Loucy (cell line): ENCODE data around the gene LMNTD1.

Experiments
- H2AFZ ChIP-seq: fragments of 200-600 bp; sonication (generic); 2 replicates; pipeline ENCODE4 v1.6.0; 2016; ENCODE audit warnings: antibody characterized with exemption, mild to moderate bottlenecking, low read length, moderate library complexity
- H3F3A ChIP-seq: fragments of 200-600 bp; 2 replicates; pipeline ENCODE4 v1.6.0; 2016; ENCODE audit warnings: antibody characterized with exemption, low read depth, mild to moderate bottlenecking
- H3K27me3 ChIP-seq: fragments of 200-600 bp; sonication (generic); 2 replicates; pipeline ENCODE4 v1.6.1; 2014; ENCODE audit warnings: low read length, mild to moderate bottlenecking; ENCODE audit not compliant: insufficient read depth, poor library complexity, severe bottlenecking
- H3K36me3 ChIP-seq: fragments of 200-600 bp; sonication (generic); 2 replicates; pipeline ENCODE4 v1.6.1; 2016; ENCODE audit warnings: low read length; ENCODE audit not compliant: insufficient read depth
- H3K4me1 ChIP-seq: fragments of 200-600 bp; sonication (generic); 2 replicates; pipeline ENCODE4 v1.5.1; 2014; ENCODE audit warnings: low read length, mild to moderate bottlenecking; ENCODE audit not compliant: insufficient read depth, poor library complexity, severe bottlenecking
- H3K4me2 ChIP-seq: fragments of 200-600 bp; sonication (generic); 2 replicates; pipeline ENCODE4 v1.6.0; 2014; ENCODE audit warnings: antibody characterized with exemption, low read length, low read depth, mild to moderate bottlenecking; ENCODE audit not compliant: poor library complexity, severe bottlenecking
- H3K4me3 ChIP-seq: fragments of 200-600 bp; sonication (generic); 2 replicates; pipeline ENCODE4 v1.5.1; 2014; ENCODE audit warnings: low read length, mild to moderate bottlenecking, mixed read lengths; ENCODE audit not compliant: poor library complexity, severe bottlenecking
- H3K79me2 ChIP-seq: fragments of 200-600 bp; sonication (generic); 2 replicates; pipeline ENCODE4 v1.6.1; 2014; ENCODE audit warnings: low read length; ENCODE audit not compliant: insufficient read depth
- H3K9ac ChIP-seq: fragments of 200-600 bp; sonication (generic); 2 replicates; pipeline ENCODE4 v1.6.0; 2014; ENCODE audit warnings: mild to moderate bottlenecking, low read depth, low read length, moderate library complexity; ENCODE audit not compliant: poor library complexity, severe bottlenecking
- H3K9me2 ChIP-seq: fragments of 200-600 bp; sonication (generic); replicated peaks from 2 replicates; pipeline ENCODE4 v1.6.1; 2016; ENCODE audit warnings: low read depth, low read length, mixed read lengths
- H3K9me3 ChIP-seq: fragments of 200-600 bp; sonication (generic); 2 replicates; pipeline ENCODE4 v1.6.1; 2014; ENCODE audit warnings: mild to moderate bottlenecking, antibody characterized with exemption, low read length, low read depth; ENCODE audit not compliant: insufficient read depth
- H4K20me1 ChIP-seq: fragments of 200-600 bp; sonication (generic); 2 replicates; pipeline ENCODE4 v1.6.0; 2014; ENCODE audit warnings: antibody characterized with exemption, low read length, mild to moderate bottlenecking; ENCODE audit not compliant: insufficient read depth, poor library complexity, severe bottlenecking
- CTCF ChIP-seq: fragments of 200-600 bp; sonication (generic); conservative IDR thresholded peaks from 2 replicates; pipeline ENCODE4 v1.5.1; 2014; ENCODE audit warnings: mild to moderate bottlenecking, antibody characterized with exemption, low read length
- EZH2phosphoT487 ChIP-seq: fragments of 200-600 bp; IDR thresholded peaks from 2 replicates; pipeline ENCODE4 v1.6.1; 2018; ENCODE audit warnings: antibody characterized with exemption, mild to moderate bottlenecking, moderate library complexity, borderline replicate concordance

Gene LMNTD1

GRCh38 chr12:25584596-25584995 is 31.5 kb upstream of the LMNTD1 start:
- TF ChIP-seq EZH2phosphoT487 = no peak
- TF ChIP-seq CTCF = no peak
- Histone ChIP-seq H3K9me2 (no peaks in the 10 kb centered on the region), H2AFZ (no peak overlapping the region), H4K20me1 (no peaks in the 10 kb centered on the region), H3K4me1 (peaks cover 5% of the 10 kb centered on the region), H3K4me2 (no peak overlapping the region), H3K79me2 (no peaks in the 10 kb centered on the region), H3K27me3 (no peaks in the 10 kb centered on the region), H3K9ac (no peak overlapping the region), H3K36me3 (no peaks in the 10 kb centered on the region), H3K4me3 (no peak overlapping the region), H3F3A (no peaks in the 10 kb centered on the region), H3K9me3 (peaks cover 8% of the 10 kb centered on the region; the same call in 1 of the 2 replicates)

GRCh38 chr12:25583545-25583944 is 30.5 kb upstream of the LMNTD1 start:
- H3K27me3 ChIP-seq = no peaks in the 10 kb centered on the region
- TF ChIP-seq EZH2phosphoT487 = no peak
- peak; percentile 63 for TF ChIP-seq CTCF
- H3K36me3 ChIP-seq = no peaks in the 10 kb centered on the region
- H3K4me2 ChIP-seq = no peak overlapping the region
- no peaks in the 10 kb centered on the region for H3K9me2 ChIP-seq
- H3K4me3 ChIP-seq = no peak overlapping the region
- no peaks in the 10 kb centered on the region for H3F3A ChIP-seq
- no peaks in the 10 kb centered on the region for H3K79me2 ChIP-seq
- H2AFZ ChIP-seq = no peak overlapping the region
- no peaks in the 10 kb centered on the region for H4K20me1 ChIP-seq
- peaks cover 3% of the 10 kb centered on the region for H3K4me1 ChIP-seq
- peaks cover 8% of the 10 kb centered on the region; the same call in 1 of the 2 replicates for H3K9me3 ChIP-seq
- no peak overlapping the region for H3K9ac ChIP-seq

GRCh38 chr12:25581067-25581466 is 28.0 kb upstream of the LMNTD1 start:
- Histone ChIP-seq H3F3A (no peaks in the 10 kb centered on the region), H3K9me3 (no peaks in the 10 kb centered on the region), H4K20me1 (no peaks in the 10 kb centered on the region), H3K9me2 (no peaks in the 10 kb centered on the region), H3K4me1 (peaks cover 3% of the 10 kb centered on the region), H3K9ac (no peak overlapping the region), H3K4me3 (no peak overlapping the region), H3K79me2 (no peaks in the 10 kb centered on the region), H3K4me2 (no peak overlapping the region), H3K36me3 (no peaks in the 10 kb centered on the region), H2AFZ (no peak overlapping the region), H3K27me3 (no peaks in the 10 kb centered on the region)
- TF ChIP-seq CTCF (no peak), EZH2phosphoT487 (no peak)
